DOHH2 (cell line): Measurements from ENCODE around the gene CPNE2.

Source experiments
- H3F3A ChIP-seq: fragments of 200-600 bp; sonication (generic), shearing (Covaris generic); 2 replicates; pipeline ENCODE4 v1.6.0; 2016; ENCODE audit warnings: antibody characterized with exemption, mild to moderate bottlenecking; ENCODE audit not compliant: control insufficient read depth, insufficient read depth
- H3K27ac ChIP-seq: fragments of 200-600 bp; sonication (generic); 2 replicates; pipeline ENCODE4 v1.5.1; 2014; ENCODE audit warnings: low read depth, mild to moderate bottlenecking, low read length, moderate library complexity
- H3K27me3 ChIP-seq: fragments of 200-600 bp; sonication (generic); 2 replicates; pipeline ENCODE4 v1.6.1; 2014; ENCODE audit warnings: mild to moderate bottlenecking, low read length, mixed read lengths; ENCODE audit not compliant: control insufficient read depth
- H3K36me3 ChIP-seq: fragments of 200-600 bp; sonication (generic); 2 replicates; pipeline ENCODE4 v1.6.1; 2014; ENCODE audit warnings: mild to moderate bottlenecking, low read length, moderate library complexity, mixed read lengths; ENCODE audit not compliant: control insufficient read depth
- H3K4me1 ChIP-seq: fragments of 200-600 bp; sonication (generic); 2 replicates; pipeline ENCODE4 v1.6.1; 2014; ENCODE audit warnings: mild to moderate bottlenecking, low read length, mixed read lengths; ENCODE audit not compliant: control insufficient read depth
- H3K4me2 ChIP-seq: fragments of 200-600 bp; sonication (generic); 2 replicates; pipeline ENCODE4 v1.6.0; 2014; ENCODE audit warnings: mild to moderate bottlenecking, low read length, moderate library complexity
- H3K4me3 ChIP-seq: fragments of 200-600 bp; sonication (generic); 2 replicates; pipeline ENCODE4 v1.5.1; 2014; ENCODE audit warnings: mild to moderate bottlenecking, low read length, mixed read lengths
- H3K79me2 ChIP-seq: fragments of 200-600 bp; sonication (generic); 2 replicates; pipeline ENCODE4 v1.6.1; 2014; ENCODE audit warnings: mild to moderate bottlenecking, low read length, mixed read lengths; ENCODE audit not compliant: control insufficient read depth
- H3K9me2 ChIP-seq: fragments of 200-600 bp; sonication (generic); replicated peaks from 2 replicates; pipeline ENCODE4 v1.6.1; 2014; ENCODE audit warnings: mild to moderate bottlenecking, low read length, mixed read lengths; ENCODE audit not compliant: control insufficient read depth
- H3K9me3 ChIP-seq: fragments of 200-600 bp; sonication (generic); 2 replicates; pipeline ENCODE4 v1.6.1; 2014; ENCODE audit warnings: antibody characterized with exemption, low read length, mixed read lengths; ENCODE audit not compliant: control insufficient read depth, insufficient read depth
- H4K20me1 ChIP-seq: fragments of 200-600 bp; sonication (generic); 2 replicates; pipeline ENCODE4 v1.6.0; 2014; ENCODE audit warnings: low read depth, mild to moderate bottlenecking, antibody characterized with exemption, low read length, moderate library complexity; ENCODE audit not compliant: control insufficient read depth, insufficient read depth
- CTCF ChIP-seq: fragments of 200-600 bp; sonication (generic); IDR thresholded peaks from one replicate; pipeline ENCODE4 v1.5.1; 2014; ENCODE audit warnings: antibody characterized with exemption, mild to moderate bottlenecking, low read depth, low read length; ENCODE audit not compliant: poor library complexity, severe bottlenecking
- EZH2phosphoT487 ChIP-seq: fragments of 200-600 bp; sonication (generic); IDR thresholded peaks from 2 replicates; pipeline ENCODE4 v1.6.1; 2017; ENCODE audit warnings: borderline replicate concordance, mild to moderate bottlenecking, antibody characterized with exemption, low read length, moderate library complexity, mixed read lengths

Gene CPNE2

GRCh38 chr16:57051696-57052228 lies 40.6 kb upstream of the CPNE2 start:
- no peaks in the 10 kb centered on the region for H3K27me3 ChIP-seq
- no peaks in the 10 kb centered on the region for H3K9me3 ChIP-seq
- H3K4me3 ChIP-seq, result no peak overlapping the region
- no peak overlapping the region for H3K27ac ChIP-seq
- no peak overlapping the region for H3K4me2 ChIP-seq
- peaks cover 3% of the 10 kb centered on the region; the same call in 1 of the 2 replicates for H3K4me1 ChIP-seq
- H3K9me2 ChIP-seq, result no peaks in the 10 kb centered on the region
- no peaks in the 10 kb centered on the region for H4K20me1 ChIP-seq
- TF ChIP-seq CTCF (no peak), EZH2phosphoT487 (no peak)
- no peaks in the 10 kb centered on the region for H3F3A ChIP-seq
- H3K36me3 ChIP-seq, result no peaks in the 10 kb centered on the region
- no peaks in the 10 kb centered on the region for H3K79me2 ChIP-seq

- TF ChIP-seq EZH2phosphoT487 (no peak), CTCF (no peak)
- Histone ChIP-seq H3K79me2 (no peaks in the 10 kb centered on the region), H3K27me3 (no peaks in the 10 kb centered on the region), H3K27ac (no peak overlapping the region), H3K9me3 (no peaks in the 10 kb centered on the region), H3F3A (no peaks in the 10 kb centered on the region), H3K9me2 (no peaks in the 10 kb centered on the region), H3K4me3 (no peak overlapping the region), H3K4me1 (no peaks in the 10 kb centered on the region), H4K20me1 (no peaks in the 10 kb centered on the region), H3K4me2 (no peak overlapping the region), H3K36me3 (no peaks in the 10 kb centered on the region)
Measured at GRCh38 chr16:57053206-57053605, 39.2 kb upstream of the CPNE2 start.

GRCh38 chr16:57054338-57054737 lies 38.0 kb upstream of the CPNE2 start:
- no peaks in the 10 kb centered on the region for H4K20me1 ChIP-seq
- no peaks in the 10 kb centered on the region for H3K79me2 ChIP-seq
- no peak overlapping the region for H3K4me2 ChIP-seq
- H3K27ac ChIP-seq, result no peak overlapping the region
- no peaks in the 10 kb centered on the region for H3K36me3 ChIP-seq
- H3K27me3 ChIP-seq, result no peaks in the 10 kb centered on the region
- TF ChIP-seq EZH2phosphoT487, result no peak
- no peak for TF ChIP-seq CTCF
- H3K9me2 ChIP-seq, result no peaks in the 10 kb centered on the region
- H3K9me3 ChIP-seq, result no peaks in the 10 kb centered on the region
- H3F3A ChIP-seq, result no peaks in the 10 kb centered on the region
- H3K4me3 ChIP-seq, result no peak overlapping the region
- H3K4me1 ChIP-seq, result no peaks in the 10 kb centered on the region
